Endothelial cell of umbilical vein (primary cell): ENCODE results near the gene MEGF10.

Source experiments
- CTCF ChIP-seq, 2 donors: IDR thresholded peaks; 1 replicate in 1 of 2; 2 replicates in 1 of 2; pipeline ENCODE4 v1.5.1; 2011; ENCODE audit warnings: low read length in 2 of 2, mild to moderate bottlenecking in 2 of 2, moderate library complexity in 2 of 2, control low read depth in 1 of 2, inconsistent platforms in 1 of 2, low read depth in 1 of 2; ENCODE audit not compliant: insufficient read depth in 1 of 2; ENCODE audit errors: extremely low read depth in 1 of 2
- EZH2 ChIP-seq: IDR thresholded peaks from 2 replicates; pipeline ENCODE4 v1.6.1; 2012; ENCODE audit warnings: borderline replicate concordance, low read depth, mild to moderate bottlenecking, moderate library complexity, low read length, inconsistent platforms; ENCODE audit not compliant: severe bottlenecking
- POLR2A ChIP-seq: IDR thresholded peaks from 2 replicates; pipeline ENCODE4 v1.6.1; 2012; ENCODE audit warnings: low read depth, mild to moderate bottlenecking, control low read depth, low read length
- POLR2AphosphoS5 ChIP-seq: IDR thresholded peaks from 2 replicates; pipeline ENCODE4 v1.6.1; 2012; ENCODE audit warnings: low read depth, mild to moderate bottlenecking, control low read depth, low read length, moderate library complexity; ENCODE audit not compliant: insufficient read depth

GRCh38 chr5:127400946-127401670 is 110.5 kb downstream of the MEGF10 start:
- TF ChIP-seq CTCF (IDR thresholded peaks at IDR 0.05; ENCODE audit: extremely low read depth in 1 of 2, insufficient read depth in 1 of 2, low read depth in 1 of 2, low read length in 2 of 2) (no peak), POLR2AphosphoS5 (no peak), POLR2A (no peak), EZH2 (no peak)
